H1 (cell line): ENCODE measurements around the gene GUCY2C. TPM values are rescaled to one million over a fixed set of nuclear protein-coding genes. Genes with fewer than 3 reads are reported as not detected.
A peak's percentile ranks its signal among the peaks of the same experiment; 100 is the strongest.

Source experiments
- CTCF ChIA-PET: fragments of 300-600 bp; sonication (Branson Sonifier 250); formaldehyde crosslinking; loops from one replicate; lab custom pipeline; 2021; ENCODE audit not compliant: partially characterized antibody; lab: Charles Lee
- POLR2A ChIA-PET: fragments of 300-600 bp; sonication (Branson Sonifier 250); formaldehyde crosslinking; loops from one replicate; lab custom pipeline; 2021; ENCODE audit warnings: inconsistent platforms; ENCODE audit not compliant: partially characterized antibody; lab: Charles Lee
- DNase-seq, 2 experiments: peaks; one replicate each; pipeline versions ENCODE4 v3.0.0 to v3.0.0-alpha.2; 2010 to 2022; ENCODE audit warnings: low spot score in 2 of 2, low read depth in 1 of 2, mixed read lengths in 1 of 2
- FAIRE-seq: peaks from 2 replicates; lab custom pipeline; 2011; peaks lifted over from hg19 to GRCh38; lab: Jason Lieb, UNC
- H2AFZ ChIP-seq: 2 replicates; pipeline ENCODE4 v1.8.1; 2012; ENCODE audit warnings: low read length, inconsistent platforms
- H2AK5ac ChIP-seq: 2 replicates; pipeline ENCODE4 v1.6.1; 2013; ENCODE audit warnings: low read depth, low read length
- H2BK120ac ChIP-seq: replicated peaks from 2 replicates; pipeline ENCODE3; 2013; ENCODE audit warnings: low read depth, low read length, inconsistent platforms
- H2BK12ac ChIP-seq: 2 replicates; pipeline ENCODE4 v1.6.1; 2013; ENCODE audit warnings: low read depth, low read length
- H2BK15ac ChIP-seq: 2 replicates; pipeline ENCODE4 v1.6.1; 2013; ENCODE audit warnings: low read length
- H2BK20ac ChIP-seq: 2 replicates; pipeline ENCODE4 v1.6.1; 2013; ENCODE audit warnings: low read length
- H2BK5ac ChIP-seq: 2 replicates; pipeline ENCODE4 v1.6.1; 2013; ENCODE audit warnings: low read depth, low read length
- H3K14ac ChIP-seq: 2 replicates; pipeline ENCODE4 v1.6.1; 2013; ENCODE audit warnings: inconsistent platforms; ENCODE audit not compliant: insufficient read length
- H3K18ac ChIP-seq: 2 replicates; pipeline ENCODE4 v1.6.1; 2013; ENCODE audit warnings: low read length; ENCODE audit errors: extremely low read depth
- H3K23ac ChIP-seq: 2 replicates; pipeline ENCODE4 v1.6.1; 2013; ENCODE audit warnings: inconsistent platforms; ENCODE audit not compliant: insufficient read length
- H3K23me2 ChIP-seq: 2 replicates; pipeline ENCODE4 v1.6.1; 2013; ENCODE audit warnings: low read depth, low read length
- H3K27ac ChIP-seq: 2 replicates; pipeline ENCODE4 v1.6.1; 2011; ENCODE audit warnings: low read depth, low read length, inconsistent platforms
- H3K27me3 ChIP-seq, 4 experiments: replicated peaks in 1 of 4; 1 replicate in 1 of 4; 2 replicates in 3 of 4; pipeline versions ENCODE4 v1.6.1 to v1.8.1; 2011 to 2013; ENCODE audit warnings: low read length in 3 of 4, mild to moderate bottlenecking in 3 of 4, inconsistent platforms in 2 of 4, mixed read lengths in 2 of 4, moderate library complexity in 1 of 4; ENCODE audit not compliant: control insufficient read depth in 3 of 4, insufficient read depth in 3 of 4; ENCODE audit errors: extremely low read depth in 1 of 4
- H3K36me3 ChIP-seq, 4 experiments: 2 replicates each; pipeline versions ENCODE4 v1.6.1 to v1.8.1; 2011 to 2013; ENCODE audit warnings: mild to moderate bottlenecking in 4 of 4, low read length in 3 of 4, moderate library complexity in 2 of 4, control low read depth in 1 of 4, inconsistent platforms in 1 of 4; ENCODE audit not compliant: insufficient read depth in 4 of 4, control insufficient read depth in 2 of 4
- H3K4ac ChIP-seq: replicated peaks from 2 replicates; pipeline ENCODE3; 2013; ENCODE audit warnings: low read length, low read depth, mixed read lengths, inconsistent platforms; ENCODE audit not compliant: insufficient read length
- H3K4me1 ChIP-seq, 4 experiments: replicated peaks in 1 of 4; 1 replicate in 1 of 4; 2 replicates in 3 of 4; pipeline versions ENCODE4 v1.6.1 to v1.8.1; 2011 to 2013; ENCODE audit warnings: low read length in 3 of 4, inconsistent platforms in 2 of 4, mixed read lengths in 1 of 4; ENCODE audit not compliant: insufficient read depth in 4 of 4, control insufficient read depth in 3 of 4
- H3K4me2 ChIP-seq, 2 experiments: 2 replicates each; pipeline versions ENCODE4 v1.6.1 to v1.8.1; 2011 to 2013; ENCODE audit warnings: low read depth in 2 of 2, low read length in 2 of 2, control low read depth in 1 of 2, inconsistent platforms in 1 of 2, mild to moderate bottlenecking in 1 of 2; ENCODE audit not compliant: insufficient read depth in 1 of 2
- H3K4me3 ChIP-seq, 4 experiments: fragments of 200-600, 300-600 bp in 1 of 4; sonication (generic), shearing (Covaris generic), sonication (Bioruptor Twin) in 1 of 4; 2 replicates each; pipeline versions ENCODE4 v1.5.1 to v1.8.1; 2011 to 2016; ENCODE audit warnings: low read length in 4 of 4, low read depth in 3 of 4, control low read depth in 2 of 4, inconsistent platforms in 2 of 4, mild to moderate bottlenecking in 2 of 4, mixed read lengths in 1 of 4, moderate library complexity in 1 of 4; ENCODE audit not compliant: insufficient read depth in 2 of 4; ENCODE audit errors: extremely low read depth in 1 of 4
- H3K56ac ChIP-seq: replicated peaks from 2 replicates; pipeline ENCODE3; 2013; ENCODE audit warnings: low read depth, mild to moderate bottlenecking, mixed read lengths, low read length, inconsistent platforms; ENCODE audit not compliant: insufficient read length
- H3K79me1 ChIP-seq: 2 replicates; pipeline ENCODE4 v1.6.1; 2013; ENCODE audit warnings: low read depth, low read length, control low read depth
- H3K79me2 ChIP-seq, 2 experiments: 2 replicates each; pipeline versions ENCODE4 v1.6.1 to v1.8.1; 2012 to 2013; ENCODE audit warnings: low read length in 2 of 2, mild to moderate bottlenecking in 2 of 2, inconsistent platforms in 1 of 2; ENCODE audit not compliant: insufficient read depth in 2 of 2, control insufficient read depth in 1 of 2
- H3K9ac ChIP-seq, 4 experiments: replicated peaks in 1 of 4; 1 replicate in 1 of 4; 2 replicates in 3 of 4; pipeline versions ENCODE4 v1.6.1 to v1.8.1; 2011 to 2013; ENCODE audit warnings: low read depth in 3 of 4, low read length in 3 of 4, control low read depth in 2 of 4, mild to moderate bottlenecking in 2 of 4, moderate library complexity in 2 of 4, inconsistent platforms in 1 of 4; ENCODE audit errors: extremely low read depth in 1 of 4
- H3K9me3 ChIP-seq, 2 experiments: 2 replicates each; pipeline versions ENCODE4 v1.6.1 to v1.8.1; 2012 to 2013; ENCODE audit warnings: mild to moderate bottlenecking in 2 of 2, moderate library complexity in 2 of 2, control low read depth in 1 of 2, inconsistent platforms in 1 of 2, low read depth in 1 of 2, low read length in 1 of 2, mixed read lengths in 1 of 2; ENCODE audit not compliant: insufficient read depth in 2 of 2
- H4K20me1 ChIP-seq, 2 experiments: replicated peaks in 1 of 2; 2 replicates each; pipeline versions ENCODE3 to v1.8.1; 2011 to 2013; ENCODE audit warnings: inconsistent platforms in 2 of 2, low read length in 2 of 2, mild to moderate bottlenecking in 1 of 2; ENCODE audit not compliant: insufficient read depth in 2 of 2, control insufficient read depth in 1 of 2
- H4K5ac ChIP-seq: 2 replicates; pipeline ENCODE4 v1.6.1; 2013; ENCODE audit warnings: low read length, low read depth, mixed read lengths, inconsistent platforms; ENCODE audit not compliant: insufficient read length
- H4K8ac ChIP-seq: 2 replicates; pipeline ENCODE4 v1.8.0; 2013; ENCODE audit warnings: mild to moderate bottlenecking, moderate library complexity, low read length, inconsistent platforms; ENCODE audit not compliant: insufficient read depth; ENCODE audit errors: extremely low read depth
- H4K91ac ChIP-seq: replicated peaks from 2 replicates; pipeline ENCODE3; 2013; ENCODE audit warnings: low read length, mixed read lengths, inconsistent platforms; ENCODE audit not compliant: insufficient read length
- MAFK ChIP-seq: IDR thresholded peaks from 2 replicates; pipeline ENCODE4 v1.6.1; 2012; ENCODE audit warnings: low read depth, mild to moderate bottlenecking, improper control_type of control experiment, low read length
- POLR2A ChIP-seq, 2 experiments: IDR thresholded peaks; 1 replicate in 1 of 2; 2 replicates in 1 of 2; pipeline ENCODE4 v1.6.1; 2011; ENCODE audit warnings: low read depth in 2 of 2, low read length in 2 of 2, mild to moderate bottlenecking in 2 of 2; ENCODE audit errors: control extremely low read depth in 1 of 2
- POLR2AphosphoS5 ChIP-seq: IDR thresholded peaks from 2 replicates; pipeline ENCODE4 v1.6.1; 2011; ENCODE audit warnings: low read depth, low read length
- WGBS, 2 experiments: shearing (Covaris generic) in 1 of 2; methylation state at CpG; one replicate each; pipeline versions ENCODE4 v1.1.6 to v1.1.7; 2013 to 2015; ENCODE audit warnings: low lambda C conversion rate in 2 of 2, mixed read lengths in 2 of 2, inconsistent platforms in 1 of 2, low coverage in 1 of 2, missing lambda C conversion rate in 1 of 2; ENCODE audit not compliant: insufficient replicate concordance in 2 of 2, insufficient coverage in 1 of 2, insufficient read length in 1 of 2; ENCODE audit errors: extremely low coverage in 1 of 2, missing lambda C conversion rate in 1 of 2; 5-methylcytosine and 5-hydroxymethylcytosine counted together
- polyA plus RNA-seq, 7 experiments: library from polyadenylated mRNA; depleted of rRNA in 3 of 7; stranded (reverse) in 5 of 7; unstranded in 2 of 7; fragments of >200 nt in 5 of 7; fragments of 200-250 nt in 2 of 7; gene quantifications; 1 replicate in 5 of 7; 2 replicates in 1 of 7; 4 replicates in 1 of 7; pipeline versions ENCODE4 v1.2.1 to v1.2.3, GENCODE V29; 2011 to 2013; ENCODE audit warnings: missing spikeins in 2 of 7, mixed read lengths in 2 of 7
- total RNA-seq: library from RNA; stranded (reverse); fragmentation: NEBNext Ultra II Directional; extraction: Animal tissue kit (Norgen Biotek cat#: 25700); gene quantifications from 2 replicates; pipeline ENCODE4 v1.2.1, GENCODE V29; 2021

Gene GUCY2C
- total and polyA plus RNA-seq, 2 of the 8 experiments (the other 6 are each of a cell fraction or from before 2014, with no cell fraction given): 1.9 to 3.2 TPM

DNA sequence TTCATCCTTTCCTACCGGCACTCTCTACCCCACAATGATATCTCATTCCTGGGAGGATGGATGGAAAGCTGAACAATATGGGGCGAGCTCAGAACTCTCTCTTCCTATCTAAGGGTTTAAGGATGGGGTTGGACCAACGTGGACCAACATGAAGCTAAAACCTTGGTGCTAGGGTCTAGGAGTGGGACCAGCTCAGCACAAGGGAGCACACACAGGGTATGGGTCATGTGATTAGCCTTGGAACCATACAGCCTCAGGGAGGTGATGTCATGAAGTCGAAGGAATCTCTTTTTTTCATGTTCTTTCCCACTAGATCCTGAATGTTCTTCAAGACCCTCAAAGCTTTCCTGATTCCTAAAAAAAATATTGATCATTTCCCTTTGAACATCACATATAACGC is 3.3 kb downstream of the GUCY2C start:
- H3K27me3 ChIP-seq: no peaks in the 10 kb centered on the region; a peak in 3 of 7 replicates
- 86% methylated on average over 5 of the region's 5 CpGs; no CpG with 5 or more reads in 1 of the 2 experiments for WGBS, 2 experiments
- H3K23me2 ChIP-seq: no peaks in the 10 kb centered on the region
- H4K91ac ChIP-seq: no peak overlapping the region
- H2BK5ac ChIP-seq: no peak overlapping the region
- H3K27ac ChIP-seq: no peak overlapping the region
- no peak overlapping the region for H3K9ac ChIP-seq
- no peaks in the 10 kb centered on the region; a peak in 1 of 7 replicates for H3K4me1 ChIP-seq
- H2AK5ac ChIP-seq: no peak overlapping the region
- H4K5ac ChIP-seq: no peak overlapping the region
- no peak for DNase-seq
- H3K79me1 ChIP-seq: no peaks in the 10 kb centered on the region
- H3K18ac ChIP-seq: no peak overlapping the region
- no peak overlapping the region for H3K56ac ChIP-seq
- no peak overlapping the region for H4K8ac ChIP-seq
- H3K23ac ChIP-seq: no peak overlapping the region
- no peak overlapping the region for H2BK120ac ChIP-seq
- no peak overlapping the region for H3K4me2 ChIP-seq
- no peak overlapping the region for H2BK15ac ChIP-seq
- H3K36me3 ChIP-seq: peaks cover 0 to 13% (median 0%) of the 10 kb centered on the region in 4 experiments; a peak in 2 of 8 replicates
- no peak overlapping the region for H2BK20ac ChIP-seq
- H3K4ac ChIP-seq: no peak overlapping the region
- H2AFZ ChIP-seq: no peak overlapping the region
- ChIA-PET POLR2A (interaction anchor here (0.7 to 12.8 kb wide), 14 partner anchors 8 to 303 kb away, joined by 3 to 120 read pairs (median 6); a partner anchor contains a TSS), CTCF (interaction anchor here (0.6 to 1.8 kb wide), 5 partner anchors 15 to 38 kb away, joined by 3 to 5 read pairs (median 3); no protein-coding TSS in a partner anchor)
- no peak for FAIRE-seq
- peaks cover 0 to 5% of the 10 kb centered on the region in 2 experiments for H4K20me1 ChIP-seq
- no peak for TF ChIP-seq MAFK
- peak; percentile 93 for TF ChIP-seq POLR2AphosphoS5
- peak in 1 of 2 experiments; percentile 83; a peak in 2 of 3 replicates for TF ChIP-seq POLR2A (IDR thresholded peaks at IDR 0.05; ENCODE audit: control extremely low read depth in 1 of 2, low read depth in 2 of 2, low read length in 2 of 2)
- H3K4me3 ChIP-seq: no peak overlapping the region
- H3K79me2 ChIP-seq: no peaks in the 10 kb centered on the region
- H2BK12ac ChIP-seq: no peak overlapping the region
- H3K14ac ChIP-seq: no peak overlapping the region
- no peaks in the 10 kb centered on the region for H3K9me3 ChIP-seq
